Measurements from ENCODE around the gene ANLN.
A peak's percentile ranks its signal among the peaks of the same experiment; 100 is the strongest.

- TF ChIP-seq SRF (IDR thresholded peaks at IDR 0.05; ENCODE audit: low read depth) (no peak), SIN3A (IDR thresholded peaks at IDR 0.05; ENCODE audit: low read depth) (no peak), POLR2AphosphoS5 (IDR thresholded peaks at IDR 0.05; ENCODE audit: low read depth, low read length) (no peak), SP1 (IDR thresholded peaks at IDR 0.05; ENCODE audit: low read depth) (no peak), CTCF (IDR thresholded peaks at IDR 0.05 in 2 of 3, conservative IDR thresholded peaks at IDR 0.05 in 1 of 3; ENCODE audit: borderline replicate concordance in 1 of 3, insufficient read depth in 1 of 3, low read depth in 2 of 3, low read length in 2 of 3) (no peak), EZH2phosphoT487 (IDR thresholded peaks at IDR 0.05; ENCODE audit: borderline replicate concordance) (no peak), TCF7L2 (IDR thresholded peaks at IDR 0.05; ENCODE audit: borderline replicate concordance, extremely low read depth, insufficient read depth, insufficient read length) (peak; percentile 27), REST (IDR thresholded peaks at IDR 0.05; ENCODE audit: low read depth) (no peak), EGR1 (IDR thresholded peaks at IDR 0.05; ENCODE audit: low read depth) (no peak), POLR2A (IDR thresholded peaks at IDR 0.05; ENCODE audit: borderline replicate concordance, extremely low read depth, insufficient read depth, insufficient read length) (no peak), MAX (IDR thresholded peaks at IDR 0.05) (no peak), RAD21 (IDR thresholded peaks at IDR 0.05; ENCODE audit: low read depth) (no peak), CEBPB (IDR thresholded peaks at IDR 0.05; ENCODE audit: low read depth) (no peak), ZFX (IDR thresholded peaks at IDR 0.05) (no peak)
Measured at GRCh38 chr7:36349626-36350025, 40.0 kb upstream of the ANLN start.
